Gastroesophageal sphincter (tissue), 3 donors: ENCODE results near the gene IPCEF1.

ENCODE experiments used
- CTCF ChIP-seq, 4 experiments: fragments of 200-600 bp in 2 of 4; fragments of 450-650 bp in 2 of 4; sonication (generic) in 1 of 4; IDR thresholded peaks; one replicate each; pipeline ENCODE4 v1.5.1; 2017 to 2019; ENCODE audit warnings: antibody characterized with exemption in 4 of 4, mild to moderate bottlenecking in 2 of 4, moderate library complexity in 2 of 4
- EP300 ChIP-seq: sonication (generic); formaldehyde crosslinking; IDR thresholded peaks from one replicate; pipeline ENCODE4 v1.6.1; 2017; ENCODE audit warnings: antibody characterized with exemption, mild to moderate bottlenecking
- POLR2A ChIP-seq, 2 donors: fragments of 450-650 bp; IDR thresholded peaks; one replicate each; pipeline ENCODE4 v1.6.1; 2017; ENCODE audit warnings: antibody characterized with exemption in 2 of 2, mild to moderate bottlenecking in 2 of 2, moderate library complexity in 1 of 2
- POLR2AphosphoS5 ChIP-seq: sonication (generic); formaldehyde crosslinking; IDR thresholded peaks from one replicate; pipeline ENCODE4 v1.6.1; 2017; ENCODE audit warnings: antibody characterized with exemption

DNA sequence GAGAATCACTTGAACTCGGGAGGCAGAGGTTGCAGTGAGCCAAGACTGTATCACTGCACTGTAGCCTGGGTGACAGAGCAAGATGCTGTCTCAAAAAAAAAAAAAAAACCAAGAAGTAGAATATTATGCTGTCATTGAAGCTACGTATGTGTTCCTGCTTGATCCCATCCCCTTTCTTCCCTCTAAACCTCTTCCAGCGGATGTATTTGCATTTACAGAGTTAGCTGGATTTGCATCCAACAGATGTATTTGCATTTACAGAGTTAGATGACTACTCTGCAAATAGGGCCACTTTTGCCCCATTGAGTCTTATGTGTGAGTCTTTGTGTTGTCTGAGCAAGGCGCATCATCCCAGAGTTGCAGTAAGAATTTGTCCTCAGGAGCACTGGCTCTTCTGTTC is 24.9 kb upstream of the IPCEF1 start:
- TF ChIP-seq CTCF (IDR thresholded peaks at IDR 0.05) (no peak), POLR2A (IDR thresholded peaks at IDR 0.05) (no peak), POLR2AphosphoS5 (no peak), EP300 (no peak)
